Right hindlimb (tissue), 1 donor: ENCODE data around the gene ZNF574.

Experiments
- DNase-seq: peaks from one replicate; pipeline ENCODE4 v3.0.0-alpha.2; 2018

The ZNF574 gene

GRCh38 chr19:42057846-42058245 lies 18.1 kb upstream of the ZNF574 start:
- DNase-seq, result no peak

GRCh38 chr19:42059196-42059595 lies 16.8 kb upstream of the ZNF574 start:
- no peak for DNase-seq

- no peak for DNase-seq
Measured at GRCh38 chr19:42060117-42060516, 15.8 kb upstream of the ZNF574 start.

GRCh38 chr19:42062381-42062780 lies 13.6 kb upstream of the ZNF574 start:
- no peak for DNase-seq

- DNase-seq, result no peak
Measured at GRCh38 chr19:42064432-42064831, 11.5 kb upstream of the ZNF574 start.

GRCh38 chr19:42065051-42065450 lies 10.9 kb upstream of the ZNF574 start:
- no peak for DNase-seq

- no peak for DNase-seq
Measured at GRCh38 chr19:42065511-42065910, 10.5 kb upstream of the ZNF574 start.

GRCh38 chr19:42066075-42066754 lies 9.8 kb upstream of the ZNF574 start:
- DNase-seq, result no peak

GRCh38 chr19:42067315-42067888 lies 8.6 kb upstream of the ZNF574 start:
- DNase-seq, result no peak

GRCh38 chr19:42068361-42068755 lies 7.6 kb upstream of the ZNF574 start:
- no peak for DNase-seq

- DNase-seq, result no peak
Measured at GRCh38 chr19:42068756-42069571, 7.0 kb upstream of the ZNF574 start.

- DNase-seq, result peak; percentile 35
Measured at GRCh38 chr19:42069619-42070351, 6.2 kb upstream of the ZNF574 start, which contains the start of gene GRIK5. GRIK5 (minus strand) TSS chr19:42070206; CDS start chr19:42065770, 4,436 bp downstream.

- DNase-seq, result no peak
Measured at GRCh38 chr19:42071247-42071646, 4.7 kb upstream of the ZNF574 start.

GRCh38 chr19:42074513-42075363 lies 1.2 kb upstream of the ZNF574 start:
- peak; percentile 38 for DNase-seq

GRCh38 chr19:42075364-42075615 lies 676 bp upstream of the ZNF574 start:
- no peak for DNase-seq

GRCh38 chr19:42076380-42076944 lies 496 bp downstream of the ZNF574 start:
- DNase-seq, result no peak

- no peak for DNase-seq
Measured at GRCh38 chr19:42078058-42078457, 2.1 kb downstream of the ZNF574 start.

GRCh38 chr19:42078538-42079275 lies 2.7 kb downstream of the ZNF574 start:
- no peak for DNase-seq

GRCh38 chr19:42079276-42079669 lies 3.3 kb downstream of the ZNF574 start:
- no peak for DNase-seq

- no peak for DNase-seq
Measured at GRCh38 chr19:42079886-42080763, 4.2 kb downstream of the ZNF574 start.
